Caco-2 (cell line): Measurements from ENCODE around the gene POLH. TPM values are rescaled to one million over a fixed set of nuclear protein-coding genes. Genes with fewer than 3 reads are reported as not detected.

ENCODE experiments used
- BruUV-seq: library from RNA; stranded (reverse); fragments of 400-500 nt; replicated peaks from 2 replicates; lab custom pipeline; 2021; lab: Mats Ljungman, UMichigan
- CTCF ChIA-PET: fragments of 300-600 bp; sonication (Branson Sonifier 250); formaldehyde crosslinking; loops from one replicate; lab custom pipeline; 2022; ENCODE audit warnings: antibody characterized with exemption; lab: Charles Lee
- POLR2A ChIA-PET: fragments of 300-600 bp; sonication (Branson Sonifier 250); formaldehyde crosslinking; loops from one replicate; lab custom pipeline; 2022; ENCODE audit warnings: antibody characterized with exemption; lab: Charles Lee
- DNase-seq, 2 experiments: peaks; one replicate each; pipeline versions ENCODE4 v3.0.0 to v3.0.0-alpha.2; 2020 to 2022
- H3K27me3 ChIP-seq: replicated peaks from 2 replicates; pipeline ENCODE4 v1.6.0; 2011; ENCODE audit warnings: low read length; ENCODE audit not compliant: control insufficient read depth, insufficient read depth
- H3K36me3 ChIP-seq: 2 replicates; pipeline ENCODE4 v1.5.1; 2011; ENCODE audit warnings: low read length; ENCODE audit not compliant: control insufficient read depth, insufficient read depth
- H3K4me1 ChIP-seq: fragments of 250-450 bp; sonication (Bioruptor Pico); 2 replicates; pipeline ENCODE4 v1.5.1; 2020; ENCODE audit warnings: mild to moderate bottlenecking
- H3K4me3 ChIP-seq: 2 replicates; pipeline ENCODE4 v1.5.1; 2011; ENCODE audit warnings: low read depth, mild to moderate bottlenecking, control low read depth, low read length
- H3K9me3 ChIP-seq: fragments of 250-450 bp; sonication (Bioruptor Pico); 2 replicates; pipeline ENCODE4 v1.5.1; 2020; ENCODE audit warnings: mild to moderate bottlenecking, moderate library complexity
- H3K27ac Mint-ChIP-seq: one replicate; pipeline ENCODE4 v1.8.0; 2022; ENCODE audit warnings: mixed read lengths; ENCODE audit not compliant: unreplicated experiment
- H3K27me3 Mint-ChIP-seq: one replicate; pipeline ENCODE4 v1.8.0; 2022; ENCODE audit warnings: mixed read lengths; ENCODE audit not compliant: insufficient read depth, unreplicated experiment
- H3K36me3 Mint-ChIP-seq: one replicate; pipeline ENCODE4 v1.8.0; 2022; ENCODE audit warnings: mild to moderate bottlenecking, mixed read lengths; ENCODE audit not compliant: insufficient read depth, unreplicated experiment
- H3K4me1 Mint-ChIP-seq: one replicate; pipeline ENCODE4 v1.8.0; 2022; ENCODE audit warnings: low read depth, mixed read lengths; ENCODE audit not compliant: unreplicated experiment
- H3K4me3 Mint-ChIP-seq: one replicate; pipeline ENCODE4 v1.8.0; 2022; ENCODE audit warnings: mild to moderate bottlenecking, moderate library complexity, mixed read lengths; ENCODE audit not compliant: unreplicated experiment
- H3K9me3 Mint-ChIP-seq: one replicate; pipeline ENCODE4 v1.8.0; 2022; ENCODE audit warnings: mixed read lengths; ENCODE audit not compliant: unreplicated experiment
- intact Hi-C: fragments of 100-400 bp; cut with micrococcal nuclease; formaldehyde crosslinking; loops from one replicate; pipeline ENCODE4 v1.10.0; 2022; ENCODE audit not compliant: unreplicated experiment
- total RNA-seq: library from RNA; stranded (reverse); gene quantifications from 2 replicates; pipeline ENCODE4 v1.2.3, GENCODE V29; 2022
- TF ChIP-seq, protein P1 (sequence below), 2 experiments: fragments of 200-600 bp in 1 of 2; IDR thresholded peaks; 1 replicate in 1 of 2; 2 replicates in 1 of 2; pipeline versions ENCODE4 v1.5.1 to v1.8.0; 2011 to 2022; ENCODE audit warnings: antibody characterized with exemption in 1 of 2, control low read depth in 1 of 2, inconsistent platforms in 1 of 2, low read depth in 1 of 2, low read length in 1 of 2, mild to moderate bottlenecking in 1 of 2, moderate library complexity in 1 of 2; ENCODE audit not compliant: insufficient read depth in 1 of 2, severe bottlenecking in 1 of 2, unreplicated experiment in 1 of 2

POLH gene
- total RNA-seq, 1 experiment from 2014 or later: 14.2 TPM

DNA sequence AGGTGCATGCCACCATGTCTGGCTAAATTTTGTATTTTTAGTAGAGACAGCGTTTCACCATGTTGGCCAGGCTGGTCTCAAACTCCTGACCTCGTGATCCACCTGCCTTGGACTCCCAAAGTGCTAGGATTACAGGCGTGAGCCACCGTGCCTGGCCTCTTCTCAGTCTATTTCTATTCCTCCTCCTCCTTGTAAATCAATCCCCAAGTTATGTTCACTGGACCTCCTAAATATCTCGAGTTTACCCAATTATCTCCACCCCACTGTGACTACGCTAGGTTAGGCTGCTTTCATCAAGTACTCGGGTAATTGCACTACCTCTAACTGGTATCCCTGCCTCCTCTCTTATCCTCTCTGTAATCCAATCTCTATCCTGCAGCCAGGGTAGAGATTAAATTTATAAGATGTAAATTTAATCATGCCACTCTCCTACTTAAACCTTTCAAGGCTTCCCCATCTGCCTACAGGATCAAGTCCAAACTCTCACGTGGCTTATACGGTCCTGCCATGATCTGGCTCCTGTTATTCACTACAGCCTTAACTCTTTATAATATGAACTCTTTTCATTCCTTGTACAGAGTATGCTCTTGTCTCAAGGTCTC is 58.8 kb downstream of the POLH start:
- H3K27me3 Mint-ChIP-seq: no peaks in the 10 kb centered on the region
- Histone ChIP-seq H3K4me3 (no peak overlapping the region), H3K9me3 (no peaks in the 10 kb centered on the region), H3K27me3 (no peaks in the 10 kb centered on the region), H3K4me1 (no peaks in the 10 kb centered on the region; the same call in 1 of the 2 replicates), H3K36me3 (no peaks in the 10 kb centered on the region; the same call in 1 of the 2 replicates)
- POLR2A ChIA-PET: interaction anchor here (0.6 to 1.0 kb wide), 3 partner anchors 47 to 265 kb away, joined by 3 to 4 read pairs (median 3); partner anchors contain the start of gene ZNF318
- TF ChIP-seq, protein P1, sequence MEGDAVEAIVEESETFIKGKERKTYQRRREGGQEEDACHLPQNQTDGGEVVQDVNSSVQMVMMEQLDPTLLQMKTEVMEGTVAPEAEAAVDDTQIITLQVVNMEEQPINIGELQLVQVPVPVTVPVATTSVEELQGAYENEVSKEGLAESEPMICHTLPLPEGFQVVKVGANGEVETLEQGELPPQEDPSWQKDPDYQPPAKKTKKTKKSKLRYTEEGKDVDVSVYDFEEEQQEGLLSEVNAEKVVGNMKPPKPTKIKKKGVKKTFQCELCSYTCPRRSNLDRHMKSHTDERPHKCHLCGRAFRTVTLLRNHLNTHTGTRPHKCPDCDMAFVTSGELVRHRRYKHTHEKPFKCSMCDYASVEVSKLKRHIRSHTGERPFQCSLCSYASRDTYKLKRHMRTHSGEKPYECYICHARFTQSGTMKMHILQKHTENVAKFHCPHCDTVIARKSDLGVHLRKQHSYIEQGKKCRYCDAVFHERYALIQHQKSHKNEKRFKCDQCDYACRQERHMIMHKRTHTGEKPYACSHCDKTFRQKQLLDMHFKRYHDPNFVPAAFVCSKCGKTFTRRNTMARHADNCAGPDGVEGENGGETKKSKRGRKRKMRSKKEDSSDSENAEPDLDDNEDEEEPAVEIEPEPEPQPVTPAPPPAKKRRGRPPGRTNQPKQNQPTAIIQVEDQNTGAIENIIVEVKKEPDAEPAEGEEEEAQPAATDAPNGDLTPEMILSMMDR (IDR thresholded peaks at IDR 0.05; ENCODE audit: insufficient read depth in 1 of 2, low read depth in 1 of 2, low read length in 1 of 2, severe bottlenecking in 1 of 2, unreplicated experiment in 1 of 2): no peak
- no peak for DNase-seq
- CTCF ChIA-PET: interaction anchor here (0.6 to 0.7 kb wide), 2 partner anchors 22 to 125 kb away, joined by 3 read pairs; no protein-coding TSS in a partner anchor
- intact Hi-C loops: no loop called here
- H3K9me3 Mint-ChIP-seq: no peaks in the 10 kb centered on the region
- peak overlapping the region; percentile 99 for H3K4me3 Mint-ChIP-seq
- BruUV-seq: no TSS peak
- peaks cover 7% of the 10 kb centered on the region for H3K4me1 Mint-ChIP-seq
- no peak overlapping the region for H3K27ac Mint-ChIP-seq
- peaks cover 44% of the 10 kb centered on the region for H3K36me3 Mint-ChIP-seq

GRCh38 chr6:43635387-43636307 is 59.7 kb downstream of the POLH start, which contains the start of gene MAD2L1BP:
MAD2L1BP (plus strand) TSS chr6:43635840; CDS start chr6:43635876, 36 bp downstream.
- Mint-ChIP-seq H3K27me3 (no peaks in the 10 kb centered on the region), H3K27ac (peak within 1 kb of the TSS; percentile 93), H3K4me1 (peaks cover 7% of the 10 kb centered on the region), H3K36me3 (peaks cover 48% of the 10 kb centered on the region), H3K9me3 (no peaks in the 10 kb centered on the region), H3K4me3 (peak within 1 kb of the TSS; percentile 99)
- peaks cover 1% of the 10 kb centered on the region; the same call in 1 of the 2 replicates for H3K36me3 ChIP-seq
- no peaks in the 10 kb centered on the region for H3K27me3 ChIP-seq
- intact Hi-C loops: no loop called here
- BruUV-seq: no TSS peak
- ChIA-PET POLR2A (interaction anchor here (0.6 to 1.0 kb wide), 3 partner anchors 46 to 266 kb away, joined by 3 to 4 read pairs (median 3); partner anchors contain the start of gene ZNF318), CTCF (interaction anchor here (0.7 kb wide), 1 partner anchor 23 kb away, joined by 3 read pairs; no protein-coding TSS in a partner anchor)
- H3K4me1 ChIP-seq: no peaks in the 10 kb centered on the region; the same call in 1 of the 2 replicates
- peak; percentile 78 to 82 for DNase-seq
- H3K4me3 ChIP-seq: peak within 1 kb of the TSS; percentile 80
- H3K9me3 ChIP-seq: no peaks in the 10 kb centered on the region
- TF ChIP-seq, protein P1 (IDR thresholded peaks at IDR 0.05; ENCODE audit: insufficient read depth in 1 of 2, low read depth in 1 of 2, low read length in 1 of 2, severe bottlenecking in 1 of 2, unreplicated experiment in 1 of 2): no peak

GRCh38 chr6:43636308-43636659 is 60.3 kb downstream of the POLH start:
- DNase-seq: no peak
- Mint-ChIP-seq H3K4me1 (peaks cover 7% of the 10 kb centered on the region), H3K27me3 (no peaks in the 10 kb centered on the region), H3K4me3 (peak overlapping the region; percentile 99), H3K27ac (peak overlapping the region; percentile 93), H3K36me3 (peaks cover 55% of the 10 kb centered on the region), H3K9me3 (no peaks in the 10 kb centered on the region)
- ChIA-PET POLR2A (no interaction called here), CTCF (no interaction called here)
- no peaks in the 10 kb centered on the region for H3K27me3 ChIP-seq
- no peaks in the 10 kb centered on the region for H3K9me3 ChIP-seq
- intact Hi-C loops: no loop called here
- BruUV-seq: no TSS peak
- H3K36me3 ChIP-seq: peaks cover 1% of the 10 kb centered on the region
- peak overlapping the region; percentile 80 for H3K4me3 ChIP-seq
- no peaks in the 10 kb centered on the region; the same call in 1 of the 2 replicates for H3K4me1 ChIP-seq
- TF ChIP-seq, protein P1 (IDR thresholded peaks at IDR 0.05; ENCODE audit: insufficient read depth in 1 of 2, low read depth in 1 of 2, low read length in 1 of 2, severe bottlenecking in 1 of 2, unreplicated experiment in 1 of 2): no peak
